Measurements from ENCODE around the gene GJD3. TPM values are rescaled to one million over a fixed set of nuclear protein-coding genes. Genes with fewer than 3 reads are reported as not detected.
"Not testable (repeated sequence)": the region's sequence is repeated elsewhere in the genome, so short reads cannot be mapped to it uniquely, and the experiment has no call there.

Gene GJD3
- total RNA-seq, 1 experiment from 2014 or later = not detected

GRCh38 chr17:40369923-40370322, 5.4 kb upstream of the GJD3 start:
- DNase-seq (ENCODE audit: low spot score) = no peak

- DNase-seq (ENCODE audit: low spot score) = not testable (repeated sequence)
Observed at GRCh38 chr17:40367728-40368127, 3.2 kb upstream of the GJD3 start.

GRCh38 chr17:40366861-40367518, 2.5 kb upstream of the GJD3 start:
- DNase-seq (ENCODE audit: low spot score) = no peak

GRCh38 chr17:40366076-40366860, 1.7 kb upstream of the GJD3 start:
- DNase-seq (ENCODE audit: low spot score) = no peak

GRCh38 chr17:40364906-40365305, 369 bp upstream of the GJD3 start:
- DNase-seq (ENCODE audit: low spot score) = no peak

GRCh38 chr17:40363111-40363827, 1.3 kb downstream of the GJD3 start:
- peak; percentile 44 for DNase-seq (ENCODE audit: low spot score)

GRCh38 chr17:40362696-40363110, 1.8 kb downstream of the GJD3 start:
- peak; percentile 79 for DNase-seq (ENCODE audit: low spot score)

- no peak for DNase-seq (ENCODE audit: low spot score)
Observed at GRCh38 chr17:40361925-40362695, 2.4 kb downstream of the GJD3 start.

GRCh38 chr17:40361063-40361924, 3.2 kb downstream of the GJD3 start:
- DNase-seq (ENCODE audit: low spot score) = no peak

- no peak for DNase-seq (ENCODE audit: low spot score)
Observed at GRCh38 chr17:40360091-40360490, 4.4 kb downstream of the GJD3 start.

GRCh38 chr17:40358323-40359038, 6.1 kb downstream of the GJD3 start:
- DNase-seq (ENCODE audit: low spot score) = peak; percentile 96

GRCh38 chr17:40356990-40357881, 7.3 kb downstream of the GJD3 start:
- no peak for DNase-seq (ENCODE audit: low spot score)

- no peak for DNase-seq (ENCODE audit: low spot score)
Observed at GRCh38 chr17:40355804-40356758, 8.5 kb downstream of the GJD3 start.

GRCh38 chr17:40355123-40355803, 9.3 kb downstream of the GJD3 start:
- DNase-seq (ENCODE audit: low spot score) = peak; percentile 73

GRCh38 chr17:40354221-40355122, 10.1 kb downstream of the GJD3 start:
- no peak for DNase-seq (ENCODE audit: low spot score)

GRCh38 chr17:40352779-40353394, 11.7 kb downstream of the GJD3 start:
- no peak for DNase-seq (ENCODE audit: low spot score)

Data from HT-29 (cell line).